ENCODE measurements around the gene NAPSA.
"Not testable (repeated sequence)": the region's sequence is repeated elsewhere in the genome, so short reads cannot be mapped to it uniquely, and the experiment has no call there.

The NAPSA gene

GRCh38 chr19:50365434-50366306 lies at the start of gene NAPSA:
TSS of gene NAPSA (minus strand) at chr19:50365639. CDS start at chr19:50365621, 18 bp downstream.
- no peak for DNase-seq

GRCh38 chr19:50413531-50413930 lies 48.1 kb upstream of the NAPSA start:
- no peak for DNase-seq

GRCh38 chr19:50413096-50413495 lies 47.7 kb upstream of the NAPSA start:
- no peak for DNase-seq

- no peak for DNase-seq
These were observed 47.0 kb upstream of the NAPSA start for GRCh38 chr19:50412419-50412818.

- DNase-seq: no peak
These were observed 44.7 kb upstream of the NAPSA start for GRCh38 chr19:50410109-50410508.

GRCh38 chr19:50409347-50409746 lies 43.9 kb upstream of the NAPSA start:
- DNase-seq: no peak

GRCh38 chr19:50406829-50407228 lies 41.4 kb upstream of the NAPSA start:
- no peak for DNase-seq

- no peak for DNase-seq
These were observed 40.8 kb upstream of the NAPSA start for GRCh38 chr19:50406156-50406820.

- no peak for DNase-seq
These were observed 37.3 kb upstream of the NAPSA start for GRCh38 chr19:50402544-50403301.

- DNase-seq: no peak
These were observed 36.4 kb upstream of the NAPSA start for GRCh38 chr19:50401605-50402450.

- DNase-seq: no peak
These were observed 33.9 kb upstream of the NAPSA start for GRCh38 chr19:50399368-50399745.

GRCh38 chr19:50398675-50399367 lies 33.4 kb upstream of the NAPSA start:
- DNase-seq: no peak

- DNase-seq: no peak
These were observed 28.6 kb upstream of the NAPSA start for GRCh38 chr19:50394017-50394416.

GRCh38 chr19:50393589-50393988 lies 28.1 kb upstream of the NAPSA start:
- no peak for DNase-seq

- DNase-seq: no peak
These were observed 27.3 kb upstream of the NAPSA start for GRCh38 chr19:50392759-50393158.

GRCh38 chr19:50390952-50391351 lies 25.5 kb upstream of the NAPSA start:
- not testable (repeated sequence) for DNase-seq

GRCh38 chr19:50390295-50390694 lies 24.9 kb upstream of the NAPSA start:
- DNase-seq: not testable (repeated sequence)

- DNase-seq: no peak
These were observed 22.4 kb upstream of the NAPSA start for GRCh38 chr19:50387868-50388245.

GRCh38 chr19:50387176-50387867 lies 21.9 kb upstream of the NAPSA start:
- DNase-seq: no peak

- DNase-seq: no peak
These were observed 19.5 kb upstream of the NAPSA start for GRCh38 chr19:50384685-50385535.

Data from NCI-H524 treated with DMSO at 0.1 percent for 48 hours (cell line).